GM21515 (cell line): Measurements from ENCODE around the gene WWOX.
"Not testable (repeated sequence)": the region's sequence is repeated elsewhere in the genome, so short reads cannot be mapped to it uniquely, and the experiment has no call there.

ENCODE experiments used
- ATAC-seq: cut with Tn5 transposase; IDR thresholded peaks from one replicate; pipeline ENCODE4 v1.9.1; 2021; ENCODE audit not compliant: unreplicated experiment

The WWOX gene

GRCh38 chr16:79021991-79022630 is 922.7 kb downstream of the WWOX start:
- ATAC-seq: no peak

DNA sequence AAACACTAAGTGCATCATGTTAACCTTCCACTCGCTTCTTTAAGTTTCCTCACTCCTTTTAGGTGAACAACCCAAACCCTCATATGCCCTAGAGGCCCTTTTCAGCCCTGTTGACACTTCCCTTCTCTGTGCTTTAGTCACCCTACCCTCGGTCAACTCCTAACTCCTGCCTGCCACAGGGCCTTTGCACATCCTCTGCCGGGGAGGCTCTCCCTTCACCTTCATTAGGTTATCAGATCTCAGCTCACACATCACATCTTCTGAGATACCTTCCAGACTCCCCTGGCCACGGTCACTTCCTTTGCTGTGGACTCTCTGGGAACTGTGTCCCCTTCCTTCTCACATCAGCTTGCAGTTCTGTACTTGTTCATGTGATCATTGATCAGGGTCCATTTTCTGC is 926.7 kb downstream of the WWOX start:
- no peak for ATAC-seq

DNA sequence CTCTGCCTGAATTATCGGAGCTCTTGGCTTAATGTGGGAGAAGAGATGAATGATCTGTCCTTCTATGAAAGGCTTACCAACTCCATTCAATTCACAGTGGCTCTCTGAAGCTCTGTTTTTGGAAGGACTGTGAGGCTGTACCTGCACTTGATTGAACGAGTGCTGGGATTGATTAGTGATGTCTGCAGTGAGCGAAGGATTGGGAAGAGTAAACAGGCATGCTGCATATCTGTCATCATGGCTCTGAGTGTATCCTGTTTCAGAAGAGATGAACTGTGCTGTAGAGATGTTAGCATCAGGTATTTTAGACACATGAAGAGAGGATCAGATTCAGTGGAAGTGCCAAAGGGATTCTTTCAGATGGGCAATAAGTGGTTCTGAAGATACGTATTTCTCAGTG is 937.1 kb downstream of the WWOX start:
- no peak for ATAC-seq

DNA sequence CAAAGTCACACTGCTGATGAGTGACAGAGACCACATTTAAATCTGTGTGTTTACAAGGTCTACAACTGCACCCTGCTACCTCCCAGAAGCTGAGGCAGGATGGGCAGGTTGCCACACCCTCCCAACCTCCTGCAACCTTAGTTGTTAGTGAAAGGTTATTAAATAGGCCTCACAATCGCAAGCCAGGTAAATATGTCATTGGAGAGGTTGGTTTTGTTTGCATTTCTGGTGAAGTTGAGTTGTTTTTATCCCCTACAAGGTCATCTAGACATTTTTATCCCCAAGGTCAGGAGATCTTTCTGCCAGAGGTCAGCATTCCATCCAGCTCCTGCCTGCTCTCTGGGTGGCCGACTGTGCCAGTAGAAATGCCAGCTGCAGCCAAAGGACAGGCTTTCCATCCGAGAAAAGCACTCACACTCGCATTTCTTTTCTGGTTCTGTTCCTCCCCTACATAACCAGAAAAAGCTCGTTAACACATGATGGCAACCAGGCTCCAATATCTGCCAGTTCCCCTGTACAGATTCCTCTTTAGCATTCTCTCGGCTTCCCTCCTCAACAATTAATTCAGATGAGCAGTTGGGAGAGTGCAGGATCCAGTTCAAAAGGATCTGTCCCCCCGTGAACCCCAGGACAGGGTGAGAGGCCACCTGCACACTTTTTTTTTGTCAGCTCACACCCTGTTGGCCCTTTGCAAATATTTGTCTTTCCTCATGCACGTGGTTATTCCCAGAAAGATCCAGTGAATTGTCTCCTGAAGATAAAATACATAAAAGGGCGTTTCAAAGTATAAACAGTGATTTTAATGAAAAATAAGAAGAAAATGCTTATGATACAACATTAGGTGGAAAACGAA is 938.3 kb downstream of the WWOX start:
- no peak for ATAC-seq

GRCh38 chr16:79041206-79041605 is 941.8 kb downstream of the WWOX start:
- ATAC-seq: no peak

- no peak for ATAC-seq
These were observed 942.7 kb downstream of the WWOX start for GRCh38 chr16:79042141-79042540.

- ATAC-seq: no peak
These were observed 943.4 kb downstream of the WWOX start for GRCh38 chr16:79042886-79043285.

GRCh38 chr16:79045191-79045590 is 945.7 kb downstream of the WWOX start:
- no peak for ATAC-seq

GRCh38 chr16:79047337-79047736 is 947.9 kb downstream of the WWOX start:
- ATAC-seq: no peak

GRCh38 chr16:79049040-79049439 is 949.6 kb downstream of the WWOX start:
- ATAC-seq: no peak

- no peak for ATAC-seq
These were observed 950.6 kb downstream of the WWOX start for GRCh38 chr16:79050063-79050462.

GRCh38 chr16:79051313-79051712 is 951.9 kb downstream of the WWOX start:
- ATAC-seq: no peak

DNA sequence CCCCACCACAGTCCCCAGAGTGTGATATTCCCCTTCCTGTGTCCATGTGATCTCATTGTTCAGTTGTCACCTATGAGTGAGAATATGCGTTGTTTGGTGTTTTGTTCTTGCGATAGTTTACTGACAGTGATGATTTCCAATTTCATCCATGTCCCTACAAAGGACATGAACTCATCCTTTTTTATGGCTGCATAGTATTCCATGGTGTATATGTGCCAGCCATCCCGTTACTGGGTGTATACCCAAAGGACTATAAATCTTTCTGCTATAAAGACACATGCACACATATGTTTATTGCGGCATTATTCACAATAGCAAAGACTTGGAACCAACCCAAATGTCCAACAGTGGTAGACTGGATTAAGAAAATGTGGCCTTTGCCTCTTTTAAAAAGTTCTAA is 952.7 kb downstream of the WWOX start:
- ATAC-seq: not testable (repeated sequence)

- ATAC-seq: no peak
These were observed 954.1 kb downstream of the WWOX start for GRCh38 chr16:79053577-79053976.

DNA sequence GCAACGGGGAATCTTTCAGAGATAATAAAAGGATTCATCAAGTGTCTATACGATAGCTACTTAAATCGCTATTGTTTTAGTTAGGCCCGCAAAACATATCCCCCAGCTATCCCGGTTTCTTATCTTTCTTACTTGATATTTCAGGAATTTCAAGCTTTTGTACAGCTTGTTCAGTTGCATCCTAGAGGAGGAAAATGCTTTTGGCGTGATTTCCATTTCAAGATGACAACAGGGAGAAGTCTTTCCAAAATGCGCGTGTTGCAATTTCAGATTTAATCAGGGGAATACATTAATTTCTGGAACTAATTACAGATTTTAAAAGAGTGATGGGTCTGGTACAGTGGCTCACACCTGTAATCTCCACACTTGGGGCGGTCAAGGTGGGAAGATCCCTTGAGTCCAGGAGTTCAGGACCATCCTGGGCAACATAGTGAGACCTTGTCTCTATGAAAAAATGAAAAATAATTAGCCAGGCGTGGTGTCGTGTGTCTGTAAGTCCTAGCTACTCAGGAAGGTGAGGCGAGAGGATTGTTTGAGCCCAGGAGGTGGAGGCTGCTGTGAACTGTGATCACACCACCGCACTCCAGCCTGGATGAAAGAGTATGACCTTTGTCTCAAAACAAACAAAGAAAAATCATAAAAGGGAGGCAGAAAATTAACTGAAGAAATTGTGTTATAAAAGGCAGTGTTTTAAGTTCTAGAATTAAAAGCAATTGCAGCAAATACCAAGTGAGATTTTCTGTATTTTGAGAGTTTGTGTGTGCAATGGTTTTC is 954.9 kb downstream of the WWOX start:
- no peak for ATAC-seq

- no peak for ATAC-seq
These were observed 956.0 kb downstream of the WWOX start for GRCh38 chr16:79055251-79055970.

DNA sequence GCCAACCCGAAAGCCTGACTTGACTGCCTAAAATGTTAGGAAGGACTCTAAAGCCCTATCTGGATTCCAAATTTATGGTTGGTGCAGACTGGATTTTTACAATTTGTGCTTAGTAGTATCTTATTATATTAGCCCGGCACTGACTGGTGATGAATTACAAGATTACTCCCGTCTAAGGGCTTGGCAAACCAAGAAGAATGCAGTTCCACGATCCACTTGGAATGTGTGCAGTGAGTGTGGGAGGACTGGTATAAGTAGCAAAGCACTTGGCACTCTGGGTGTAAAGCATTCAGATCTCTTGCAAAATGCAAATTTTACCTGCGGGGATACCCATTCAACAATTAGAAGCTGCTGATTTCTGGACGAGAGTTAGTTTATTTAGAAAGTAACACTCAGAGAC is 961.7 kb downstream of the WWOX start:
- ATAC-seq: no peak

GRCh38 chr16:79062336-79062735 is 962.9 kb downstream of the WWOX start:
- ATAC-seq: no peak

DNA sequence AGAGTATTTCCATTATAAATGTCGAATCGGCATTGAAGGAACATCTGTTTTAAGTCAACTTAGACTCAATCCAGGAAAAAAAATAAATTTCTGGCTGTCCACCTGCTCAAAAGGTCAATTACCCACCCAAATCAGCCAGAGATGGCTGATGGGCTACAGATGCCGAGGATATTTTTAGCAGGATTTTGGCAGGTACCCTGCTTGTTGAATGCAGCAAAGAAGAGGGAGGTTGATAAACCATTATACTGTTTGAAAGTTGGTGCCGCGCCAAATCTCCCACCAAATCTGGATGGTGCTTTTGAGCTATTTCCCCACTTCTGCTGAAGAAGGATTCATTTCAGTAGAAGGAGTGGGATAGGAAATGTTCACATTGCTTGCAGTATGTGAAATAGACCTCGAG is 963.4 kb downstream of the WWOX start:
- no peak for ATAC-seq

- ATAC-seq: no peak
These were observed 965.0 kb downstream of the WWOX start for GRCh38 chr16:79064256-79064972.

GRCh38 chr16:79066561-79066960 is 967.1 kb downstream of the WWOX start:
- no peak for ATAC-seq
